BLaER1 treated with 17β-estradiol and CSF1 and Interleukin-3, amounts not matched to agents 10 nM and 100 nM (cell line): ENCODE results near the gene SEMA4C.

Experiments
- H3K27ac ChIP-seq, 11 experiments: shearing (Covaris generic); formaldehyde crosslinking; 2 replicates each; pipeline ENCODE4 v1.8.1; 2022
- H3K27me3 ChIP-seq, 11 experiments: shearing (Covaris generic); formaldehyde crosslinking; 2 replicates each; pipeline ENCODE4 v1.8.1; 2022
- H3K36me3 ChIP-seq, 11 experiments: shearing (Covaris generic); formaldehyde crosslinking; 2 replicates each; pipeline ENCODE4 v1.8.1; 2022
- H3K4me1 ChIP-seq, 10 experiments: shearing (Covaris generic); formaldehyde crosslinking; 2 replicates each; pipeline ENCODE4 v1.8.1; 2022
- H3K4me2 ChIP-seq, 11 experiments: shearing (Covaris generic); formaldehyde crosslinking; 2 replicates each; pipeline ENCODE4 v1.8.1; 2022
- H3K4me3 ChIP-seq, 10 experiments: shearing (Covaris generic); formaldehyde crosslinking; 2 replicates each; pipeline ENCODE4 v1.8.1; 2022
- H3K9ac ChIP-seq, 11 experiments: shearing (Covaris generic); formaldehyde crosslinking; 2 replicates each; pipeline ENCODE4 v1.8.1; 2022
- H3K9me3 ChIP-seq, 11 experiments: shearing (Covaris generic); formaldehyde crosslinking; replicated peaks in 1 of 11; 2 replicates each; pipeline ENCODE4 v1.8.1; 2022
- H4K20me1 ChIP-seq, 11 experiments: shearing (Covaris generic); formaldehyde crosslinking; 2 replicates each; pipeline ENCODE4 v1.8.1; 2022
- Cebpa-rat ChIP-seq, 11 experiments: shearing (Covaris generic); IDR thresholded peaks; 2 replicates each; pipeline ENCODE4 v1.8.1; 2022

The SEMA4C gene

GRCh38 chr2:96888072-96889011, 18.5 kb upstream of the SEMA4C start:
- Histone ChIP-seq H3K4me2 (peak overlapping the region; percentile 64 to 90 (median 77)), H3K9ac (peak overlapping the region in 5 of 11 experiments; percentile 5 to 46 (median 27); a peak in 6 of 22 replicates), H4K20me1 (peaks cover 0 to 28% (median 0%) of the 10 kb centered on the region in 11 experiments; a peak in 5 of 22 replicates), H3K4me1 (peaks cover 38 to 86% (median 68%) of the 10 kb centered on the region in 10 experiments), H3K4me3 (no peak overlapping the region), H3K9me3 (no peaks in the 10 kb centered on the region), H3K36me3 (no peaks in the 10 kb centered on the region), H3K27me3 (peaks cover 0 to 59% (median 0%) of the 10 kb centered on the region in 11 experiments; a peak in 4 of 22 replicates), H3K27ac (peak overlapping the region in 6 of 11 experiments; percentile 41 to 66 (median 51); a peak in 13 of 22 replicates)
- TF ChIP-seq Cebpa-rat (IDR thresholded peaks at IDR 0.05), result no peak

- Histone ChIP-seq H3K4me3 (no peak overlapping the region), H3K4me1 (peaks cover 36 to 86% (median 67%) of the 10 kb centered on the region in 10 experiments), H3K4me2 (peak overlapping the region; percentile 64 to 90 (median 77)), H3K36me3 (no peaks in the 10 kb centered on the region), H3K9ac (peak overlapping the region in 3 of 11 experiments; percentile 27 to 46 (median 30); a peak in 1 of 22 replicates), H3K27me3 (peaks cover 0 to 63% (median 0%) of the 10 kb centered on the region in 11 experiments; a peak in 4 of 22 replicates), H3K9me3 (no peaks in the 10 kb centered on the region), H4K20me1 (peaks cover 0 to 30% (median 0%) of the 10 kb centered on the region in 11 experiments; a peak in 5 of 22 replicates), H3K27ac (peak overlapping the region in 6 of 11 experiments; percentile 41 to 66 (median 48); a peak in 12 of 22 replicates)
- TF ChIP-seq Cebpa-rat (IDR thresholded peaks at IDR 0.05), result no peak
These were observed 17.7 kb upstream of the SEMA4C start for GRCh38 chr2:96887493-96888012.

GRCh38 chr2:96885432-96886347, 15.8 kb upstream of the SEMA4C start:
- no peak for TF ChIP-seq Cebpa-rat (IDR thresholded peaks at IDR 0.05)
- H3K36me3 ChIP-seq, result no peaks in the 10 kb centered on the region
- H3K4me3 ChIP-seq, result no peak overlapping the region
- H3K4me1 ChIP-seq, result peaks cover 32 to 86% (median 67%) of the 10 kb centered on the region in 10 experiments
- peaks cover 0 to 64% (median 0%) of the 10 kb centered on the region in 11 experiments; a peak in 4 of 22 replicates for H3K27me3 ChIP-seq
- peaks cover 0 to 39% (median 0%) of the 10 kb centered on the region in 11 experiments; a peak in 5 of 22 replicates for H4K20me1 ChIP-seq
- H3K4me2 ChIP-seq, result peak overlapping the region in 2 of 11 experiments; percentile 13 to 32; a peak in 4 of 22 replicates
- no peaks in the 10 kb centered on the region for H3K9me3 ChIP-seq
- H3K9ac ChIP-seq, result no peak overlapping the region
- H3K27ac ChIP-seq, result no peak overlapping the region; a peak in 1 of 22 replicates

- peaks cover 0 to 39% (median 0%) of the 10 kb centered on the region in 11 experiments; a peak in 5 of 22 replicates for H4K20me1 ChIP-seq
- H3K4me1 ChIP-seq, result peaks cover 36 to 92% (median 73%) of the 10 kb centered on the region in 10 experiments
- H3K36me3 ChIP-seq, result no peaks in the 10 kb centered on the region
- H3K9ac ChIP-seq, result no peak overlapping the region
- TF ChIP-seq Cebpa-rat (IDR thresholded peaks at IDR 0.05), result no peak
- H3K27ac ChIP-seq, result no peak overlapping the region; a peak in 1 of 22 replicates
- no peak overlapping the region for H3K4me3 ChIP-seq
- H3K9me3 ChIP-seq, result no peaks in the 10 kb centered on the region
- peak overlapping the region in 9 of 11 experiments; percentile 13 to 97 (median 46); a peak in 16 of 22 replicates for H3K4me2 ChIP-seq
- H3K27me3 ChIP-seq, result peaks cover 0 to 58% (median 0%) of the 10 kb centered on the region in 11 experiments; a peak in 4 of 22 replicates
These were observed 14.6 kb upstream of the SEMA4C start for GRCh38 chr2:96884299-96885094.

GRCh38 chr2:96883306-96883705, 13.4 kb upstream of the SEMA4C start:
- H3K4me1 ChIP-seq, result peaks cover 29 to 95% (median 76%) of the 10 kb centered on the region in 10 experiments
- peak overlapping the region in 8 of 11 experiments; percentile 13 to 97 (median 62); a peak in 12 of 22 replicates for H3K4me2 ChIP-seq
- H3K27me3 ChIP-seq, result peaks cover 0 to 57% (median 0%) of the 10 kb centered on the region in 11 experiments; a peak in 4 of 22 replicates
- no peak for TF ChIP-seq Cebpa-rat (IDR thresholded peaks at IDR 0.05)
- H3K9ac ChIP-seq, result no peak overlapping the region
- H3K9me3 ChIP-seq, result no peaks in the 10 kb centered on the region
- no peak overlapping the region for H3K4me3 ChIP-seq
- no peaks in the 10 kb centered on the region for H3K36me3 ChIP-seq
- peaks cover 0 to 34% (median 0%) of the 10 kb centered on the region in 11 experiments; a peak in 5 of 22 replicates for H4K20me1 ChIP-seq
- H3K27ac ChIP-seq, result no peak overlapping the region

- no peak overlapping the region for H3K27ac ChIP-seq
- no peak overlapping the region for H3K4me3 ChIP-seq
- H4K20me1 ChIP-seq, result peaks cover 0 to 34% (median 0%) of the 10 kb centered on the region in 11 experiments; a peak in 3 of 22 replicates
- no peaks in the 10 kb centered on the region for H3K9me3 ChIP-seq
- peak overlapping the region in 7 of 11 experiments; percentile 13 to 97 (median 91); a peak in 8 of 22 replicates for H3K4me2 ChIP-seq
- peaks cover 0 to 61% (median 0%) of the 10 kb centered on the region in 11 experiments; a peak in 4 of 22 replicates for H3K27me3 ChIP-seq
- H3K36me3 ChIP-seq, result no peaks in the 10 kb centered on the region
- no peak overlapping the region for H3K9ac ChIP-seq
- peaks cover 29 to 95% (median 76%) of the 10 kb centered on the region in 10 experiments for H3K4me1 ChIP-seq
- TF ChIP-seq Cebpa-rat (IDR thresholded peaks at IDR 0.05), result no peak
These were observed 13.0 kb upstream of the SEMA4C start for GRCh38 chr2:96882906-96883305.

GRCh38 chr2:96882230-96882629, 12.3 kb upstream of the SEMA4C start:
- Histone ChIP-seq H3K27me3 (peaks cover 0 to 65% (median 0%) of the 10 kb centered on the region in 11 experiments; a peak in 4 of 22 replicates), H3K36me3 (no peaks in the 10 kb centered on the region), H3K27ac (0 out of 22 replicates have a peak overlapping the region, but pooled peaks of 1 of the 11 experiments have one; percentile 18), H4K20me1 (peaks cover 0 to 33% (median 0%) of the 10 kb centered on the region in 11 experiments; a peak in 3 of 22 replicates), H3K9me3 (no peaks in the 10 kb centered on the region), H3K4me1 (peaks cover 29 to 95% (median 76%) of the 10 kb centered on the region in 10 experiments), H3K4me3 (0 out of 20 replicates have a peak overlapping the region, but pooled peaks of 1 of the 10 experiments have one; percentile 9), H3K4me2 (peak overlapping the region in 10 of 11 experiments; percentile 65 to 97 (median 84); a peak in 17 of 22 replicates), H3K9ac (0 out of 22 replicates have a peak overlapping the region, but pooled peaks of 1 of the 11 experiments have one; percentile 13)
- TF ChIP-seq Cebpa-rat (IDR thresholded peaks at IDR 0.05), result no peak
